HG03439 (cell line): Measurements from ENCODE around the gene C3orf20.
"Not testable (repeated sequence)": the region's sequence is repeated elsewhere in the genome, so short reads cannot be mapped to it uniquely, and the experiment has no call there.

Experiments
- ATAC-seq: cut with Tn5 transposase; IDR thresholded peaks from one replicate; pipeline ENCODE4 v1.9.1; 2021; ENCODE audit warnings: mild to moderate bottlenecking, moderate library complexity; ENCODE audit not compliant: unreplicated experiment

Gene C3orf20

DNA sequence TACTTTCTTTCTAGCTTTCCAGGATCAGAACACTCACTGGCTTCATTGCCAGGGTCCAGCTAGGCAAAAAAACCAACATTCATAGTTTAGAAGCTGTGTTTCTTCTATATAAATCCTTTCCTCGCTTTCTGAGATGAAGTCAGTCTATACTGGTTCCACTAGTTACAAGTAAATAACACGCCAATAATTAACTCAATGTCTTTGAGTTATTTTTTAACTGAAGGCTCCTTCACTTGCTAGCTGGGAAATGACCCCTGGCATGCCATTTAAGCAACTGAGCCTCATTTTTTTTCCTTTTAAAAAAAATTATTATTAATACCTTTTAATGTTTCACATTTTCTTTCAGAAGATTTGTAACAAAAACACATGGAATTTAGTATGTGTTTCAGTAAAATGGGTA lies 25.5 kb upstream of the C3orf20 start:
- ATAC-seq, result no peak

DNA sequence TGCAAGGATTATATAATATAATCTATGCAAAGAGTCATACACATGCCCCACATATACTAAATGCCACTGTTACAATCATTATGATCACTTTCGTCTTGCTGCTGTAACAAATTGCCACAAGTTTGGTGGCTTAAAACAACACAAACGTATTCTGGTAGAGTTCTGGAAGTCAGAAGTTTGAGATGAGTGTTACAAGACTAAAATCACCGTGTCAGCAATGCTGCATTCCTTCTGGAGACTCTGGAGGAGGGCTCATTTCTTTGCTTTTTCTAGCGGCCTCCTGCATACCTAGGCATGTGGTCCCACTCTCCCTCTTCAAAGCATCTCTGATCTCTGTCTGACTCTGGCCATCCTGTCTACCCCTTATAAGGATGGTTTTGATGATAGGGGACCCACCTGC lies 24.7 kb upstream of the C3orf20 start:
- ATAC-seq, result no peak

DNA sequence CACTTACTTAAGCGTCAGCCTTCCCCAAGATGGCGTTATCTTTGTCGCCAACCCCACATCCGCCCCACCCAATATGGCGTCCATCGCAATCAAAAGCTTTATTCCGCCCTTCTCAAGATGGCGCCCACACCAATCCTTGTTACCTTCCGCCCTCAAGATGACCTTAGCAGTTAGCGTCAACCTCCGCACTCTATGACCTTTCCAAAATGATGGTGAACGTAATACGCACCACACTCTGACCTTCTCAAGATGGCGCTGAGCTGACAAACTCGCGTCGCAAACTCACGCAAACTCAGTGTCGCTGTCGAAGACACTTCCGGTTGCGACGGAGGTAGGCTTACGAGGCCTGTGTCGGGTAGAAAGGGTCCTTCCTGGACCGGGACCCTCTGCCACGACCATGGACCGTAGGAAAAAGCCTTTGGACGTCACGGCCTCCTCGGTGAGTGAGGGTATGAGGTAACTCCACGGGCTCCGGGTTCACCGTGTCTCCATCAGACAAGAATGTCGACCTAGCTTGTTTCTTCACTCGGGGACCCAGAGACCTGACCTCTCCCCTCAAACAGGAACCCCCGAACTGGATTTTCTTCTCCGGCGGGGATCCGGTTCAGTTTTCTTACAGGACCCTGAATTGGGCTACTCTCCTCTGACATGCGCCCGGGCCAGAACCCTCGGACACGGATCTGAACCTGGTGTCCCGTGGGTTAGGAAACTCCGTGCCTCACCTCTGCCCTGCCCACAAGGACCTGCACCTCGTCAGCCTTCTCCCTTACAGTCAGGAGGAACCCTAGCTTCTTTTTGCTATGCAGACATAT lies 23.3 kb upstream of the C3orf20 start, which contains the start of gene CCDC174:
TSS of gene CCDC174 (plus strand) at position 323 of the 812 bp plus-strand sequence. CDS start at position 398, 75 bp downstream.
- peak; percentile 99 for ATAC-seq

DNA sequence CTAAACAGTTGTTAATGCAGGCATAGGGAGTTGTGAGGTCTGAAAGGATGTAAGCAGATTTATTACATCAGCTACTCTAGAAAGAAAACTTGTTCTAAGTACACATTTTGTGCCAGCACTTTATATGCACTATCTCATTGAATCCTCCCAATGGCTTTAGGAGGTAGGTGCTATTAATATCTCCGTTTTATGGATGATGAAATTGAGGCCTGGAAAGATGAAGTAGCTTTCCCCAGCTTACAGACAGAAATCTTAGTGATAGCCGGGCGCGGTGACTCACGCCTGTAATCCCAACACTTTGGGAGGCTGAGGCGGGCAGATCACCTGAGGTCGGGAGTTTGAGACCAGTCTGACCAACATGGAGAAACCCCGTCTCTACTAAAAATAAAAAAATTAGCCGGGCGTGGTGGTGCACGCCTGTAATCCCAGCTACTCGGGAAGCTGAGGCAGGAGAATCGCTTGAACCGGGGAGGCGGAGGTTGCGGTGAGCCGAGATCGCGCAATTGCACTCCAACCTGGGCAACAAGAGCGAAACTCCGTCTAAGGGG lies 22.5 kb upstream of the C3orf20 start:
- not testable (repeated sequence) for ATAC-seq

GRCh38 chr3:14657579-14657978 lies 17.4 kb upstream of the C3orf20 start:
- no peak for ATAC-seq

DNA sequence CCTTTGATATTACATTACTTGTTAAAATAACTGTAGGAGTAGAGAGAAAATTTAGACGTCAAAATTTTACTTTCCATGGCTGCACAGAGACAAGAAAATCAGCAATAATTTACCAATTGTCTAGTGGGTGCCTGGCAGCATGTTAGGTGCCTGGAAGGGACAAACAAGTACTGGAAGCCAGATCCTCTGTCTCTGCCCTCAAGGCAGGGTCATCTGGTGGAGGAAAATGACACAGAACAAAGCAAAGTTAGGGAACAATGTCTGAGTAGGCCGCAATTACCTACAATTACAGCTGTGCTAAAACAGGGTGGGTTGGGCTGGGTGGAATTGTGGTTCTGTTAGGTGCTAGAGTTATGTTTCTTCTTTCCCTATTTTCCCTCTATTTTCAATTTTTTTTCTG lies 16.0 kb upstream of the C3orf20 start:
- ATAC-seq, result no peak

DNA sequence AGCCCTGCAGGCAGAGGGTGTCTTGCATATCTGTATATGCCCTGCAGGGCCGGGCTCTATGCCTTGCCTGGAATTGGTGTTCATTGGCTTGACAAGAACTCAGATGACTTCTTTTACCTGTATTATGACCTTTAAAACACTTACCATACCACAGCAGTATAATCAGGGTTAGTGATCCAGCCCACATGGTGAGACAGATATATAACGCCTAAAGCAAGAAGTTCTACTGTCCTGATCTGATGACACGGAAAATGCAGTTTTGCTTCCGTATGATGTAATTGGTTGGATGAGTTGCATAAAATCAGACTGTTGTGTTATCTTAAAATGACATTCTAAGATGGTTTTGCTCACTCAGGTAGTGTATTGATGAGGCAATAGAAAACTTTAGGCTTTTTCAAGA lies 14.0 kb upstream of the C3orf20 start:
- ATAC-seq, result no peak

GRCh38 chr3:14663396-14664135 lies 11.4 kb upstream of the C3orf20 start:
- no peak for ATAC-seq

DNA sequence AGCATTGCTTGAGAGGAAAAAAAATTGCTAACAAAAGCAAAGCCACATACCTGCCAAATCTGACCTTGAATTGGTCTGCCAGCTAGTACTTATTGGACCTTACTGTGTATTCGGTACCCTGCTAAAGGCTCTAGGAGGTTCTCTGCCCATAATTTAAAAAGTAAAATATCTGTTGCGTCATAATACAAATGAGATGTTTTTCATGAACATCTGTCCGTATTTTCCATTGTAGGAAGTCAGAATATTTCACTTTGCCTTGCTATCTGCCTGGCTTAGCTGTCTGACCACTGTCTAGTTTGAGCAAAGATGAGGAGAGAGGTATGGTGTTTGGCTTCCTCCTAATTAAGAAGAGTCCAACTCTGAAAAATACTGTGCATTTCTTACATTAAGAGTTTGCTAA lies 10.8 kb upstream of the C3orf20 start:
- ATAC-seq, result no peak

DNA sequence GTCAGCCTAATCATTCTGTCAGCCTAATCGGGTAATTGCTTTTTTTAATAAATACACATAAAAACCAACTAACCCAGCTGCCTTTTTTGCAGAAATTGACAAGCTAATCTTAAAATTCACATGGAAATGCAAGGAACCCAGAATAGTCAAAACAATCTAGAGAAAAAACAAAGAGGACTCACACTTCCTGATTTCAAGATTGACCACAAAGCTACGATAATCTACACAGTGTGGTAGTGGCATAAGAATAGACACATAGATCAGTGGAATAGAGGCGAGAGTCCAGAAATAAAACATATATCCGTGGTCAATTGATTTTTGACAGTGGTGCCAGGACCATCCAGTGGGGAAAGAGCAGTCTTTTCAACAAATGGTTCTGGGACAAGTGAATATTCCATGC lies 2.4 kb upstream of the C3orf20 start:
- ATAC-seq, result no peak

DNA sequence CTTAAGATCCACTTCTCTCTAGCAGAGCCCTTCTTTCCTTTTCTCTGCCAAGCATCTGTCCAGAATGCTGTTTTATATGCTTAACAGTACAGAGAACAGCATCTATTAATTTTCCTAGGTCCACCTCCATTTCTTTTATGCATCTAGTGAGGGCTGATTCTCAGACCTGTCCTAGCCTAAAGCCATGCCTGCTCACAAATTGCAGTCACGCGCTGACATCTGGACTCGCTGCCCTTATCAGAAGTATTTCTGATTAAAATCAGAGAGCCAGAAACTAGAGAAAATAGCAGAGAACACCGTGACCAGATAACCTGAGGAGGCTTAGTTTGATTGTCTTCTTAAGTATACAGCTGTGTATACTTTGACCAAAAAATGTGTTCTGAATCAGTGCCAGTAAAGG lies 1.9 kb downstream of the C3orf20 start:
- ATAC-seq, result no peak

GRCh38 chr3:14678015-14678503 lies 3.1 kb downstream of the C3orf20 start:
- no peak for ATAC-seq

DNA sequence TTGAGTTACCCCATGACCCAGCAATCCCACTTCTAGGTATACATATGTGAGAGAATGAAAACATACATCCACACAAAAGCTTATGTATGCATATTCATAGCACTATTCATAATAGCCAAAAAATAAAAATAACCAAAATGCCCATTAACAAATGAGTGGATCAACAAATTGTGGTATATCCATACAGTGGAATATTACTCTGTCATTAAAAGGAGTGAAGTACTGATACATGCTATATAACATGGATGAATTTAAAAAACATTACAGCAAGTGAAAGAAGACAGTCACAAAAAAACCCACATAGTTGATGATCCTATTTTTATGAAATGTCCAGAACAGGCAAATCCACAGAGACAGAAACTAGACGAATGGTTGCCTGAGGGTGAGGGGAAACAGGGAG lies 5.2 kb downstream of the C3orf20 start:
- no peak for ATAC-seq

DNA sequence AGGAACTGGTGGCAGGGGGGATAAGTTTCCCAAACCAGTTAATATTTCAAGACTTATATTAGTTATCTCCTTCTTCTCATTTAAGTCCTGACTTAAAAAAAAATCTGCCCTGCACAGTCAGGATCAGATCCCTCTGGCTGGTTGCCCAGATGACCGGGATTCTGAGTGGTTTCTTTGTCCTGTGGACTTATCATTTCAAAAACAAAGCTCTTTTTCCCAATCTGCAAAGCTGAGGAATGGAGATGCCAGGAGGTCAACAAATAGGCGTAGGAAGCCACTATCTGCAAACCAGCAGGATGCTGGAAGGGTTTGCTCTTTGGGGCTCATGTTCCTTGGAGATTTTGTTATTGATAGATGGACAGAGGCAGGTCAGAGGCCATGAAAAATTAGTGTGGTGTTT lies 5.8 kb downstream of the C3orf20 start:
- no peak for ATAC-seq

DNA sequence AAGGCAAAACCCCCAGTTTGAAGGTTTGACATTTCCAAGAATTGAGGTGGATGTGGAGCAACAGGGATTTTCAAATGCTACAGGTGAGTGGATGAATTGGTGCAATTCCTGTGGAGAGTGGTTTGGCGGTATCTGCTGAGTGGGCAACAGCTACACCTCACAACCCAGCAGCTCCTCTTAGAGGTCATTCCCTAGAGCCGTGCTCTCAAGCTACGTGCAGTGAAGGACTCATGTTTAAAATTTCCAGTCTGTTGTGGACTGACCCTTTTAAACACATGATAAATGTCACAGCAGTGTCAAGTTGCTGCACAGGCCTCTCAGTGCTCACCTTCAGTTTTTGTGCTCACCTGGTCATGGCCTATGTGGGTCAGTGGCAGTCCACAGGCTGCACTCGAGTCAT lies 9.5 kb downstream of the C3orf20 start:
- ATAC-seq, result no peak

- ATAC-seq, result no peak
These were observed 10.2 kb downstream of the C3orf20 start for GRCh38 chr3:14685179-14685578.

- ATAC-seq, result no peak
These were observed 12.4 kb downstream of the C3orf20 start for GRCh38 chr3:14687360-14687759.

GRCh38 chr3:14688525-14688924 lies 13.6 kb downstream of the C3orf20 start:
- peak; percentile 31 for ATAC-seq

GRCh38 chr3:14689247-14689980 lies 14.5 kb downstream of the C3orf20 start:
- peak; percentile 47 for ATAC-seq

DNA sequence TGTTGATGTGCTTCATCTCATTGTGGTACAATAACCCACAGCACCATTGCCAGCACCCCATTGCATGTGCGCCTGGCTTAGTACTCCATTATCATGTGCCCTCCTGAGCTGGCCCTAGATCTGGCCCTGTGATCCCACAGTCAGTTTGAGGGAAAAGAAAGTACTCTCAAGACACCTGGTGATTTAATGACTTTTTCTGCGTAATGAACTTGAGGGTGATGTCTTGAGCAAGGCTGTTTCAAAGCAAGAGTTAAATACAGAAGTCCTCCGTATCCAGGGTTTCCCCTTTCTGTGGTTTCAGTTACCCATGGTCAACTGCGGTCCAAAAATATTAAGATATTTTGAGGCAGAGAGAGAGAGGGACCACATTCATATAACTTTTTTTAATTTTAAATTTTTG lies 16.3 kb downstream of the C3orf20 start:
- no peak for ATAC-seq

GRCh38 chr3:14691719-14692118 lies 16.8 kb downstream of the C3orf20 start:
- ATAC-seq, result no peak
